Anterior cingulate cortex (tissue), 58 donors: ENCODE measurements around the gene MDFIC2.
A peak's percentile ranks its signal among the peaks of the same experiment; 100 is the strongest.
"Not testable (repeated sequence)": the region's sequence is repeated elsewhere in the genome, so short reads cannot be mapped to it uniquely, and the experiment has no call there.

Experiments
- DNase-seq, 58 donors: peaks; one replicate each; lab custom pipeline; 2025; lab: John Stamatoyannopoulos, UW

The MDFIC2 gene

DNA sequence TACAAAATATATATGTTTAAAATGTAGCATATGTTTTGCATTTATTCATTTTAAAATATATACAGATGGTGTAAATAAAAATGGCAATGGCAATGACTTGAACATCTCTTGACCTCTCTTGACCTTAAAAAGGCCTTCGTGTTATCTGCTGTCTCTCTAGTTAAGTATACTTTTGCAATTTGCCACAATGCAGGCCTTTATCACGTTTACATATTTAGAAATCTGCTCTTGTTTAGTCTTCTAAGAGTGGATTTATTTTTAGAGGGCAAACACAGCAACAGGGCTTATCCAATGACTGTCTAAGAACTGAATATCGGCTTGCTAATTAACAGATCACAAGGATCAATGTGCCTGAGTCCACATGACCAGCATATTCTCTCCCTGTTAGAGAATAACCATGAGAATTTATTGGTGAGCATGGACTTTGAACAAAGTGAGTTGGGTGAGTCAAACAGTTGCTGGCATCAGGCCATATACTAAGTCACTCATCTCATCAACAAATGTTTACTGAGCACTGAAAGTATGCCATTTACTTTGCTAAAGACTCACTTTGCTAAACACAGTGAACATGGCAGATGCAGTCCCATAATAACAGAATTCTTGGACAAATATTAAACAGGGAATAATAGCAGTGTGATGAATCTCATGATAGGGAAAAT is 48.2 kb downstream of the MDFIC2 start:
- DNase-seq = no peak

DNA sequence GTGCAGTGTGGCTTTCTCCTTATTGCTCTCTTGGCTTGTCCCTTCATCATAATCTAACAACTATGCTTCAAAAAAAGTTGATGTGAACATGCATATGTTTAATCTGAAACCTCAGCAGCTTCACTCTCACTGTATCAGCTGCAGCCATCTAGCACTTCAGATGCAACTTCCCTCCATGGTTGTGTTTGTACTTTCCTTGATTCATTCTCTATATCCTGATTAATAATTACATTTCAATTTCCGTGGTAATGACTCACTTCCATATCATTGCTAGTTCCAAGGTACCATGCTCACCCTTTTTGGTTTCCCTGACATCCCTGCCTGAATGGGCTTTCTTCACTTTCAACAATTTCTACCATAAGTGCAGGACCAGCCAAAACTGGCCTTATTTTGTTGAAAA is 51.2 kb downstream of the MDFIC2 start:
- no peak for DNase-seq

DNA sequence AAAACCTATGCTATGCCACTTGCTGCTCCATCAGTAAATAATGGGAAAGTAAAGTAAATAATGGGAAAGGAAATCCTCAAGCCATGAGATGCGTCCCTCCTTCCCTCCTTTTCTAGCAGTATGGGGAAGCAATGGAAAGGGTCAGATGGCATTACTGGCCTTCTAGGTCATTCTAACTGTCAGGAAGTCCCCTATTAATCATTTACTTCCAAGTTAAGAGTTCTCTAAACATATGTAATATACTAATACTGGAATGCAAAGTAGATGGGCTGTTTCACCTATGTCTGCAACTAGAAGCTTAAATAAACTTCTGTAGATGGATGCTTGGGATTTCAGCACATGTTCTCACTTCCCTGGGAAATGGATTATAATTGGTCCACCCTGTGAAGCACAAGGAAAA is 55.9 kb downstream of the MDFIC2 start:
- no peak for DNase-seq

DNA sequence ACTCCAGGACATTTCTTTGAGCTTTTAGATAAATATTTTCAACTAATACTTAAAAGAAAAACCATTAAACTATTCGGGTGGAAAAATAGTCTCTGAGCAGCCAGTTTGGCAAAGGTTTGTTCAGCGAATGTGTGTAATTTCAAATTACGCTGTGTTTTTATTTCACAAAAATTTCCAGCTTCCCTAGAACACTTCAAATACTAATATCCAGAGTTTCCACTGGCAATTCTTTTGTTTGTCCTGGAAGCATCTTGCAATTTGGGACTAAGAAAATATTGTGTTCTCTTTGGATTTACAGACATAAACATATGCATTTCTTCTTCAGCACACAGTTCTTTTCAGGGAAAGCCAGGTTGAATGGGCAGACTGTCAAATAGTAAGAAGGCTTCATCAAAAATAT is 61.9 kb downstream of the MDFIC2 start:
- DNase-seq = no peak

DNA sequence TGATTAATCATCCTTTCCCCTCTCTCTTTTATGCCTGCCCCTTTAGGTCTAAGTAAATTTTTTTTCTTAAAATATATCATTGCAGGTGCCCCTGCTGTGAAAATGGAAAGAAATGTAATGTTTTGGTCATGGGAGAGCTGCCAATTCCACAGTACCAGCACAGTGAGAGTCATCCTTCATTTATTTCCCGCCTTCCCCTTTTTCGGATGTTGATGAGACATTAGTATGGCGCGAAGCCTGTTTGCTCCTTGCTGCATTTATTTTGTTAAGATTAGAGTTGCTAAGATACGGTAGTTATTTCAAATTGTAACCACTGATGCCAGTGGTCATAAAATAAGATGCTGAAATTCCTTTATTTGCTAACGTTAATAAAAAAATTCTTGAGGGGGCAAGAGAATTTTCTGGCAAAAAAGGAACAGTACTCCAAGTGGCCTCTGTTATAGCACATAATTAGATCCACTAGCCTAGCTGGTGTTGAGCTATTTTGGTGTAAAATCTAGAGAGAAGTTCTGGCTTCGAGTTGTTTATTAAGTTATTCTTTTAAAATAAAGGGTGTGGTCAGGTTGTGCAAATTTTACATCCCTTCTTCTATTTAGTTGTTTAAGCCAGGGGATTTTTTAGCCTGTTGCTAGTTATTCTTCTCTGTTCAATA is 62.8 kb downstream of the MDFIC2 start:
- DNase-seq = no peak

DNA sequence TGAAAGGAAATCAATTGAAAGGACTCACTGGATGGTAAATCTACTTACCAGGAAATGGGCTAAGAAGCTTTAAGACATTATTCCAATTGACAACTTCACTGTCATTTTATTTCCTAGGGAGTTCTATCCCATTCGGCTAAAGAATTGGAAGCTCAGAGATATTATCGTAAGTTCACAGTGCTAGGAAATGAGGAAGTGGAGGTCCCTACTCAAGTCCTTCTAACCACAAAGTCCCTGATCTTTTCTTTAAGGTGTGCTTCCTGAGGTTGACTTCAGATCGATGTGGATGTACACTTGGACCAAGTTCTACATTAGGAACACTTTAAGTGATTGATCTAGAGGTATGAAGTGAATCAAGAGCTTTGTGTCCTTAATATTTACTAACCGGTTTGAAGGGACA is 63.6 kb downstream of the MDFIC2 start:
- DNase-seq = no peak

DNA sequence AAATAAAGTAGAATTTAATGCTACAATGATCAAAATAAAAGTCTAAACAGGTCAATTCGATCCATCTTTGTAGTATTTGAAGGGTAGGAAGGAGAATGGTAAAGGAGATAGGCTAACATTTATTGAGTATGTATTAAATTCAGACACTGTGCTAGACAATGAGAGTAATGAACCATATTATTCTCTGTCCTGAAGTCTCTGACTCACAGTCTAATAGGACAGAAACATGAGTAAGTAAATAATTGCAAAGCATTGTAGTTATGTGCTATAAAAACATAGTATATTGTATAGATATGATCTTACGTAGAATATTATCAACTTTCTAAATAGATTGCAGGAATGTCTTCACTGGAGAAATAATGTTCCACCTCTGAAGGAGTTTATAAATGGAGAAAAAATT is 64.5 kb downstream of the MDFIC2 start:
- no peak for DNase-seq

DNA sequence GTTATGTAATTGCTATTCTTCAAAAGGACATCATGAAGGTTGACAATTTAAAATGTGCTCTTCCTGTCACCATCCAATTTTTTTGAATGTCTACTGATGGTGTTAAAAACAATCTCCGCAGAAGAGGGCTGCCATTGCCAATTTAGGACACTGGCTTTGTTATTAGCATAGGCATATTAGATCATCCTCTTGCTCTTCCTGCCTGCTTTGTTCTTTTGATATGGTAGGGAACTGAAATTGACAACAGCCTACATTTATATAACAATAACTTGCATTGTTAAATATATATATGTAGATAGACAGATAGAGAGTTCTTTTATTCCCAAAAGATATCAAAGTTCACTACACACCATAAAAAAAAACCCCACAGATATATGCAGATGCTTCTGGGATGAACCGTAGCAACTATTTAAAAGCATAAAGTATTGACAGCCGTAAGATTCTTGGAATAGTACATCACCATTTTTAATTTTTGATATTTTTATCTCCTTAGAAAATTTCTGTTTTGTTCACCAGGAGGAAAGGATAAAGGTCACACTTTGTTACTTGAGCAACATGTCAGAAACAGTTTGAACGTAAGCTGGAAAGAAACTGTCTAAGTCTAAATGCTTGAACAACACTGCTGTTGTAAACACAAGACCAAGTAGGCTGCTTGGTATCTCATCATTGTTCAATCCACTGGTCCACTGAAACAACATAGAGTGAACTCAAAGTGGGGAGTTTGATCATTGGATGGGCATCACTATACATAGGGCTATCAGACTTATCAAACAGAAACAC is 66.5 kb downstream of the MDFIC2 start:
- no peak for DNase-seq

DNA sequence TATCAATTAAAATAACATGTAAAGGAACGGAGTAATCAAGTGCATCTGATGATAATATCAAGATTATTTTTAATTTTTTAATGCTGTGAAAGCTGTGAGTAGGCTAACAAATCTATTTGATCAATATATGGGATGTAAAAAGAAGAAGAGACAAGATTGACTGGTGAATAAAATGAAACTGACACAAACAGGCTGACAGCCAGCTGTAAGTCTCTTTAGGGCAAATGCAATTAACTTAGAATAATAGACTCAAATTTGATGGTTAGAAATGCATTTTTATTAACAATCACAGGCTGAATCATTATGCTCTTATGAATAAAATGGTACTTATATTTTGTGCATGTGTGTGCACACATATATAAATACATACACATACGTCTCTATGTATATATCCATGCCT is 68.0 kb downstream of the MDFIC2 start:
- no peak for DNase-seq

DNA sequence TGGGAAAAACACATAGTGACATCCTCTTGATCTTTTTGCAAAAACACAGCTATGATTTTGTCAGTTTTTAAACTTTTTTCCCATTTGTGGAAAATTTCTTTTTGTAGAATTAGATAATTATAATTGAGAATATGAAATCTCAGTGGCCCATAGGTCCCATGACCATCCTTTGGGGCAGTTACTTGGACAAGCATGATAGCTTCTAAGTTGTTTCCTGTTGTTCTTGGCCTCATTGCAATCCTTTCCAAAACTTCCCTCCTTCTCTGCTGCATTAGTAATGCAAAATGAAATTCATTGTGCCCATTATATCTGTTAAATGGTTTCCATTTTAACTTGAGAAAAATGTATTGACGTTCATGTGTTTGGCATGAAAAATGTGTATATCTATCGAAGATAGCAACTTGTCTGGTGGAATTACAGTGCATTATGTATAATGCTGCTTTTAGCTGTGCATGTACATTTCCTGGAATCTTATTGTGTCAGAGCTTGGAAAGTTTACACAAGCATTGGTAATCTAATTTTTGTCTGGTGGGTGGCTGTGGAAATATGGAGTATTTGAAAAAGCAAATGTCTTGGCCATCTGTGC is 70.0 kb downstream of the MDFIC2 start:
- DNase-seq = no peak

DNA sequence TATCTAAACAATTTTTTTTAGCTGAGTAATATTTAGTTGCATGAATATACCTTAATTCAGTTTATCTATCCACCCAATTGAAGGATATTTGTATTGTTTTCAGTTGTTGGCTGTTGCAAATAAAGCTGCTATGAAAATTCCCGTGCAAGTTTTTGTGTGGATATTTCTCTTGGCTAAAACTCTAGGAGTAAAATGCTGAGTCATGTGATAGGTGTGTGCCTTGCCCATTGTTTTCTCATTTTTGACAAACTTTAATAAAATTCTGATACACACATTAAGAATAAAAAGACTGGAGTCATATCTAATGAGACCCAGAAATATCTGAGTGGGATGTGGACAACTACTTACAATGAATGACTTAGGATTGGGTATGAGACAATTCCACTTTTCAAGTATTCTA is 78.6 kb downstream of the MDFIC2 start:
- DNase-seq = no peak

DNA sequence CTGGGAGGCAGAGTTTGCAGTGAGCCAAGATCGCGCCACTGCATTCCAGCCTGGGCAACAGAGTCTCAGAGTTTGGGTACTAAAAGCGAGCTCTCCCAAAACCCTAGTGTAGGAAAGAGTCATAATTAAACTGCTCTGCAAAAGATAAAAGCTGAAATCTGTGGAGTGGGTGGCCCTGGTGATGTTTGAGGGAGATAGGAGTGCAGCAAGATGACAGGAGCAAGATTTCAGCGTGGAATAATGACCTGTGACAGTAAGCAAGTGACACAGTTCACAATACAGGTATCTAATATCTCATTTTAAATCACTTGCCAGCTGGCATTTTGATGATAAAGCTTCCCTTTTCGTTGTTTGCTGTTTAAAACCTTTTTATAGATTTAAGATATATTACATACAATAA is 79.3 kb downstream of the MDFIC2 start:
- no peak for DNase-seq

DNA sequence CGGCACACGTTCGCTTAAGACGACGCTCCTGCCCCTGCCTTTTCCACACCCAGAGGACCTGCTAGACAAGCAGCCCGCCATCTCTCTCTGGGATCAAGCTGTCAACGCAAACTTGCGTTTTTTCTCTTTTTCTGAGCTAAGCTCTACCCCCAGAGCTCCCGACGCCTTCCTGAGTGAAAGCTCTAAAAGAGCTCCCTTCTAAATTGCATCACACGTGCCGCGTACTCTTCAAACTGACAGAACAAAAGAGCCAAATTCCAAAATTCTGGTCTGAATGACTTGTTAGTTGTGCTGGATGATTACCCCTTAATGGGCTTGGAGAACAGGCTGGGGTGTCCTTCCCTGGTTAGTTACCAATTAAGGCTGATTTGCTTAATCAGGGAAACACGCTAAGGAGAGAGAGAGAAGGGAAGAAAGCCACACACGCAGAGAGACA is 81.2 kb downstream of the MDFIC2 start:
- no peak for DNase-seq

DNA sequence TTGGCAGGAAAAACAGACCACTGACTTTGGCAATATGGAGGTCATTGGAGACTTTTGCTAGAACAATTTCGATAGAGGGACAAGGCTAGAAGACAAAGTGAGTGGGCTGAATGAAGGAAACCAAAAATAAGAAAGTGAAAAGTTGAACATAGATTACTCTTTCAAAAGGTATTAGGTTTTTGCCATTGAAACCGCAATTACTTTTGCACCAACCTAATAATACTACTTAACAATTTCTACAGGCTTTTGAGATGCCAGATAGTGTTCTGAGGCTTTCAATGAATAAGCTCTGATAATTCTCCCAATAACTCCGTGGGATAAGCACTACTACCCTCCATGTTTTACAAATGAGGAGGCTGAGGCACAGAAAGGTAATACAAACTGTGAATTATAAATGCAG is 85.0 kb downstream of the MDFIC2 start:
- no peak for DNase-seq

DNA sequence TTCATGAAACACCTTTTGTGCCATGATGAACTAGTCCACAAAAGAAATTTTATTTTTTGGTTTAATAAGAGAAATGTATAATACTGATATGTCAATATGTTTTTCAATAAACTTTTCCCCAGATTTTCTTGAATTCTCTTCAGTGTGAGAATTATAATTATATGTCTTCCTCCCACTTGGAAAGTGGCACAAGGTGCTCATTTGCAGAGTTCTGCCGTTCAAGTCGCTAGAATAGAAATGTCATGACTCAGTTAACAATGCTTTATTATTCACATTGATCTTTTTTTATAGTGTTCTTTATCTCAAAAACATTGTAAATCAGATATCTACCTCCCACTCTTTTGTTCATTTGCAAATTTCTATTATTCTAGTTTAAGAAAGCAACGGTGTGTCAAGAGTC is 87.3 kb downstream of the MDFIC2 start:
- no peak for DNase-seq

DNA sequence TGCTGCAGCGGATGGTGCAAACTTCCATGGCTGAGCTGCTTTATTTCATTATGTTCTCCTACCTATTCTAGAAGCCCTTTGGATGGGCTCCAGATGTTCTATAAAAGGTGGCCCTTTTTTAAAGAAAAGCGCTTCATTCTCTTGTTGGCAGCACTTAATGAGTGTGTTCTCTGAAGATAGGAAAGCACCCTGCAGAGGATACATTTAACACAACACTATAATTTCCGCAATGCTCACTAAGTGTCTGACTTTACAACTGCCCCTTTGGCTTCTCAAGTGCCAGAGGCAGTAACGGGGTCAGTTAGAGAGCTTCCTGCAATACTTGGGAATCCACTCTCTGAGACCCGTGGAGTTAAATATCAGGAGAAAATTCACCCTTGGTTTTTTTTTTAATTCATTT is 88.1 kb downstream of the MDFIC2 start:
- DNase-seq = no peak

DNA sequence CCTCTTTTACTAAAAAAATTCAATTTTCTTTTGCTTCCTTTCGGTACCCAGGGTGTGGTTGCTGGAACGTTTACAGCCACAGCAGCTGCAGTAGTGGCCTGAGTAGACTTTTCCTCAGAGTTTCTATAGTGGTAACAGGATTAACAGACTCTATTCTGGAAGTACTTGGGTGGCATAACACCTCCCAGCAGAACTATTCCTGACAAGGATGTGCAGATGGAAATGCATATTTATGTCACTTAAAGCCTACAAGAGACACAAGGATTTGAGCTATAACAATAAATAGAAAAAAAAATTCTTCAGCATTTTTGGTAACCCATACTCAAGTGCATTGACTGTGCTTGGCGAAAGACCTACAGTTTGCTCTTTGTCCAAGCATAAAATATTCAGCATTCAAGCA is 94.0 kb downstream of the MDFIC2 start:
- DNase-seq = peak in 6 of 58 donors; percentile 0 to 21 (median 2)

DNA sequence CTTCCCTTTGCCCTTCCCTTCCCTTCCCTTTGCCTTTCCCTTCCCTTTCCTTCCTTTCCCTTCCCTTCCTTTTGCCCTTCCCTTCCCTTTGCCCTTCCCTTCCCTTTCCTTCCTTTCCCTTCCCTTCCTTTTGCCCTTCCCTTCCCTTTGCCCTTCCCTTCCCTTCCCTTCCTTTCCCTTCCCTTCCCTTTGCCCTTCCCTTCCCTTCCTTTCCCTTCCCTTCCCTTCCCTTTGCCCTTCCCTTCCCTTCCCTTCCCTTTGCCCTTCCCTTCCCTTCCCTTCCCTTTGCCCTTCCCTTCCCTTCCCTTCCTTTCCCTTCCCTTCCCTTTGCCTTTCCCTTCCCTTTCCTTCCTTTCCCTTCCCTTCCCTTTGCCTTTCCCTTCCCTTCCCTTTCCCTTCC is 101.2 kb downstream of the MDFIC2 start:
- DNase-seq = not testable (repeated sequence)

DNA sequence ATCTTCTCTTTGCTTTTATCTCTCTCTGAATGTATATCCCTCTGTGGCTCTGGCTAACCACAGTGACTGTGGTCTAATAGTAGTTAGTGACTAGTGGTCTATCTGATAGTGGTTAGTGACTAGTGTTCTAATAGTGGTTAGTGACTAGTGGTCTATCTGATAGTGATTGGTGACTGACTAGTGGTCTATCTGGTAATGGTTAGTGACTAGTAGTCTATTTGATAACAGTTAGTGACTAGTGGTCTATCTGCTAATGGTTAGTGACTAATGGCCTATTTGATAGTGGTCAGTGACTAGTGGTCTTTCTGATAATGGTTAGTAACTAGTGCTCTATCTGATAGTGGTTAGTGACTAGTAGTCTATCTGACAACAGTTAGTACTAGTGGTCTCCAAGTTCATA is 110.5 kb downstream of the MDFIC2 start:
- DNase-seq = no peak

DNA sequence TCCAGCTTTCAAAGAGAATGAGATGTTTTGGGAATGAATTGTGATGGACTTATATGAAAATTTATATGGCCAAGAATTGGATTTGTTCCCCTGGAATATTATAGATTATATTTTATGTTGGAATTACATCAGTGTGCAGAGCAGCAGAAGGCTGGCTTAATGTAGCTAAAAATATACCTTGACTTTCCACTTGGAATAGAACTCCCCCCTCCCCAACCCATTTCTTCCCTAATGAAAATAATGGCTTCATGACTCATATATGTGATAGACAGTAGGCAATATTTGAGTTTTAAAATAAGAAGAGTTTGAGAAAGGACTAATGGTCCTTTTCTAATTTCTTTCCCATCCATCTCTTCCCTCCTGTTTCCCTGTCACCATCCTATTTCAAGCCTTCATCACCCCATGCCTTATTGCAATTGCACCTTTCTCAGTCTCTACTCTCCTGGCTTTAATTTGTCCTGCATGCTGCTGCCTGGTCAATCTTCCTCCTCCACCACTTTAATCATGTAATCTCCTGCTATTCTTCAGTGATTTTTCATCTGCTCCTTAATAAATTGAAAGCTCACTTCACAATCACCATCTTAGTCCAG is 122.5 kb downstream of the MDFIC2 start:
- DNase-seq = no peak

DNA sequence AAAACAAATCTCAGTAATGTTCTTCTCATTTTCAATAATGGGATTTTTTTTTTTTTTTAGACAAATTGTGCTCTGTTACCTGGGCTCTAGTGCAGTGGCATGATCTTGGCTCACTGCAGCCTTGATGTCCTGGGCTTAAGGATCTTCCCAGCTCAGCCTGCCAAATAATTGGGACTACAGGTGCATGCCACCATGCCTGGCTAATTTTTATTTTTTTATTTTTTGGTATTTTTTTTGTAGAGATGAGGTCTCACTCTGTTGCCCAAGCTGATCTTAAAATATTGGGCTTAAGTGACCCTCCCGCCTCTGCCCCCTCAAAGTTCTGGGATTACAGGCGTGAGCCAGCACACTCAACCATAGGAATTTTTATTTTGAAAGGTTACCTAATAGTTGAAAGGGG is 126.2 kb downstream of the MDFIC2 start:
- DNase-seq = no peak
